Adrenal gland (tissue), 12 donors: ENCODE data around the gene PTPRC. TPM values are rescaled to one million over a fixed set of nuclear protein-coding genes. Genes with fewer than 3 reads are reported as not detected.

Experiments
- DNase-seq, 7 donors: peaks; one replicate each; pipeline ENCODE4 v3.0.0-alpha.2; 2019 to 2020
- H3K27ac ChIP-seq, 5 donors: fragments of 200-600 bp; sonication (generic) in 4 of 5; 1 replicate in 3 of 5; 2 replicates in 2 of 5; pipeline versions ENCODE4 v1.5.1 to v1.8.0; 2016 to 2020; ENCODE audit warnings: mild to moderate bottlenecking in 1 of 5
- H3K27me3 ChIP-seq: fragments of 200-600 bp; 2 replicates; pipeline ENCODE4 v1.8.0; 2021
- H3K36me3 ChIP-seq, 2 donors: fragments of 200-600 bp; replicated peaks in 1 of 2; 1 replicate in 1 of 2; 2 replicates in 1 of 2; pipeline versions ENCODE4 v1.5.1 to v1.8.0; 2018 to 2022
- H3K4me1 ChIP-seq, 2 donors: fragments of 200-600 bp; replicated peaks in 1 of 2; 1 replicate in 1 of 2; 2 replicates in 1 of 2; pipeline versions ENCODE4 v1.5.1 to v1.8.0; 2018 to 2021
- H3K4me3 ChIP-seq, 4 donors: fragments of 200-600 bp; sonication (generic) in 3 of 4; one replicate each; pipeline ENCODE4 v1.5.1; 2016 to 2018
- H3K9me3 ChIP-seq, 3 donors: fragments of 200-600 bp; sonication (generic) in 1 of 3; replicated peaks in 1 of 3; 1 replicate in 2 of 3; 2 replicates in 1 of 3; pipeline versions ENCODE4 v1.5.1 to v1.8.0; 2016 to 2021
- CTCF ChIP-seq, 6 experiments: fragments of 450-650 bp in 4 of 6; fragments of 200-600 bp in 2 of 6; sonication (generic) in 1 of 6; IDR thresholded peaks; 1 replicate in 5 of 6; 2 replicates in 1 of 6; pipeline versions ENCODE4 v1.5.1 to v1.8.0; 2016 to 2021; ENCODE audit warnings: antibody characterized with exemption in 6 of 6, mild to moderate bottlenecking in 2 of 6, moderate library complexity in 1 of 6
- POLR2A ChIP-seq, 2 donors: fragments of 450-650 bp; IDR thresholded peaks; one replicate each; pipeline ENCODE4 v1.6.1; 2017; ENCODE audit warnings: antibody characterized with exemption in 2 of 2, mild to moderate bottlenecking in 2 of 2, moderate library complexity in 1 of 2
- WGBS, 4 donors: extraction: QIAGEN DNeasy Blood & Tissue Kit in 2 of 4; methylation state at CpG; one replicate each; pipeline versions ENCODE4 v1.1.5 to v1.1.7; 2013 to 2017; 5-methylcytosine and 5-hydroxymethylcytosine counted together
- intact Hi-C, 2 donors: fragments of 100-400 bp; cut with DNase I; formaldehyde crosslinking; loops; one replicate each; pipeline versions ENCODE4 v1.14.1 to v1.15.0; 2022 to 2023
- polyA plus RNA-seq, 3 donors: library from polyadenylated mRNA; stranded (reverse); fragments of 200-250 nt in 2 of 3; fragments of 350-450 nt in 1 of 3; fragmentation: Illumina TruSeq in 1 of 3; extraction: RNeasy Lipid Tissue Mini Kit (QIAGEN cat#74804) in 1 of 3; gene quantifications; one replicate each; pipeline ENCODE4 v1.2.3, GENCODE V29; 2013 to 2014
- total RNA-seq, 9 donors: library from RNA; depleted of rRNA in 4 of 9; stranded (reverse); fragments of >200 nt in 4 of 9; fragments of 120-200 nt in 1 of 9; fragmentation: NEBNext Ultra II Directional in 1 of 9; extraction: Animal tissue kit (Norgen Biotek cat#: 25700) in 1 of 9; gene quantifications; one replicate each; pipeline versions ENCODE4 v1.1.0 to v1.2.4, GENCODE V29; 2013 to 2023
- donor health status: healthy with polysubstance abuse.
- donor health status: Bipolar disorder and iron deficiency.
- donor health status: DM: yes; HTN: yes; CAD: no.
- donor health status: DM: no; HTN: no; CAD: no.
- donor health status: DM: no; HTN: no; CAD: no.
- donor health status: DM: yes; HTN: yes; CAD: no.

PTPRC gene
- total and polyA plus RNA-seq, 12 donors: 2.5 to 33.0 (median 15.2) TPM

- Histone ChIP-seq H3K27ac (no peak overlapping the region), H3K36me3 (no peaks in the 10 kb centered on the region), H3K9me3 (no peaks in the 10 kb centered on the region), H3K27me3 (no peaks in the 10 kb centered on the region), H3K4me1 (no peaks in the 10 kb centered on the region), H3K4me3 (no peak overlapping the region)
- DNase-seq: no peak
- 49 to 90% (median 66%) methylated on average over 1 of the region's 1 CpG for WGBS, 4 donors
- intact Hi-C loops: no loop called here
- TF ChIP-seq CTCF (IDR thresholded peaks at IDR 0.05) (no peak), POLR2A (IDR thresholded peaks at IDR 0.05) (no peak)
Measured at GRCh38 chr1:198643808-198644207, 5.0 kb downstream of the PTPRC start.

GRCh38 chr1:198647055-198647454, 8.2 kb downstream of the PTPRC start:
- H3K4me3 ChIP-seq: no peak overlapping the region
- intact Hi-C loops: no loop called here
- H3K36me3 ChIP-seq: no peaks in the 10 kb centered on the region
- H3K27ac ChIP-seq: no peak overlapping the region
- no peaks in the 10 kb centered on the region for H3K4me1 ChIP-seq
- H3K9me3 ChIP-seq: no peaks in the 10 kb centered on the region
- TF ChIP-seq POLR2A (IDR thresholded peaks at IDR 0.05) (no peak), CTCF (IDR thresholded peaks at IDR 0.05) (no peak)
- WGBS, 4 donors: 54 to 69% (median 63%) methylated on average over 1 of the region's 1 CpG
- DNase-seq: no peak
- no peaks in the 10 kb centered on the region for H3K27me3 ChIP-seq

GRCh38 chr1:198648592-198648991, 9.8 kb downstream of the PTPRC start:
- H3K9me3 ChIP-seq: no peaks in the 10 kb centered on the region
- no peak for TF ChIP-seq POLR2A (IDR thresholded peaks at IDR 0.05)
- H3K27ac ChIP-seq: no peak overlapping the region
- no peak for DNase-seq
- no peak overlapping the region for H3K4me3 ChIP-seq
- no peaks in the 10 kb centered on the region for H3K4me1 ChIP-seq
- no peaks in the 10 kb centered on the region for H3K36me3 ChIP-seq
- intact Hi-C loops: no loop called here
- no peaks in the 10 kb centered on the region for H3K27me3 ChIP-seq

GRCh38 chr1:198649232-198649967, 10.6 kb downstream of the PTPRC start:
- no peak for TF ChIP-seq POLR2A (IDR thresholded peaks at IDR 0.05)
- no peak for TF ChIP-seq CTCF (IDR thresholded peaks at IDR 0.05)
- DNase-seq: no peak
- Histone ChIP-seq H3K36me3 (no peaks in the 10 kb centered on the region), H3K9me3 (no peaks in the 10 kb centered on the region), H3K4me3 (no peak overlapping the region), H3K27ac (no peak overlapping the region), H3K4me1 (no peaks in the 10 kb centered on the region), H3K27me3 (no peaks in the 10 kb centered on the region)
- 66 to 80% (median 70%) methylated on average over 5 of the region's 5 CpGs for WGBS, 4 donors
- intact Hi-C loops: no loop called here

- intact Hi-C loops: no loop called here
- 64 to 83% (median 82%) methylated on average over 2 of the region's 2 CpGs for WGBS, 4 donors
- no peaks in the 10 kb centered on the region for H3K27me3 ChIP-seq
- H3K36me3 ChIP-seq: no peaks in the 10 kb centered on the region
- H3K9me3 ChIP-seq: no peaks in the 10 kb centered on the region
- no peak overlapping the region for H3K4me3 ChIP-seq
- DNase-seq: no peak
- H3K4me1 ChIP-seq: no peaks in the 10 kb centered on the region
- H3K27ac ChIP-seq: no peak overlapping the region
- no peak for TF ChIP-seq POLR2A (IDR thresholded peaks at IDR 0.05)
- TF ChIP-seq CTCF (IDR thresholded peaks at IDR 0.05): no peak
Measured at GRCh38 chr1:198649968-198650338, 11.1 kb downstream of the PTPRC start.
